GM18868 (cell line): ENCODE measurements around the gene UCP3.

Experiments
- ATAC-seq: cut with Tn5 transposase; IDR thresholded peaks from one replicate; pipeline ENCODE4 v1.9.1; 2021; ENCODE audit warnings: mild to moderate bottlenecking, moderate library complexity; ENCODE audit not compliant: unreplicated experiment

UCP3 gene

DNA sequence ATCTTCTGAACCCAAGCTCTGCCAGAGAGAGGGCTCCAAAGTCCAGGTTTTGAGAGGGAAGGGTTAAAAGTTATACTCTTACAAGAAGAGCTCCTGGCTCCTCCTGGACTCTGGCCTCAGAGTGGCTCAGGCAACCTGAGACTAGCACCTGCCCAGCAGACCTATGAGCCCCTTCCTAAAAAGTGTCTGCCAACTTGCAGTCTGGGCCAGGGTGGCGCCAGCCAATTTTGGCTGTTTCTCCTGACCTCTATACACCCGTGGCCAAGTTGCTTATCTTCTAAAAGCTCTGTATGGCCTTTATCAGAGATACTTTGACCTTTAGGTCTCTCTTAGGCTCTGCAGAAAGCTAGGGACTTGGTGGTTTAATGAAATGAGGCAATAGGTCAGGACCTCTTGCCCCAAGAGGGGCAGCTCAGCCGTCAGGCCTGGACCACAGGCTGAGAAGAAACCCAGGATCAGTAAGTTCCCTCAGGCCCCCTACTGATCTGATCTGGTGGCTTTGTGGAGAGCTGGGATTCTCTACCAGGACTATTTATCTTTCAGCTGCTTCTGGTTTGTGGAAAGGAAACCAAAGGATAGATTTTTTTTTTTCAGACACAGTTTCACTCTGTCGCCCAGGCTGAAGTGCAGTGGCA lies 10.3 kb upstream of the UCP3 start:
- ATAC-seq = no peak

DNA sequence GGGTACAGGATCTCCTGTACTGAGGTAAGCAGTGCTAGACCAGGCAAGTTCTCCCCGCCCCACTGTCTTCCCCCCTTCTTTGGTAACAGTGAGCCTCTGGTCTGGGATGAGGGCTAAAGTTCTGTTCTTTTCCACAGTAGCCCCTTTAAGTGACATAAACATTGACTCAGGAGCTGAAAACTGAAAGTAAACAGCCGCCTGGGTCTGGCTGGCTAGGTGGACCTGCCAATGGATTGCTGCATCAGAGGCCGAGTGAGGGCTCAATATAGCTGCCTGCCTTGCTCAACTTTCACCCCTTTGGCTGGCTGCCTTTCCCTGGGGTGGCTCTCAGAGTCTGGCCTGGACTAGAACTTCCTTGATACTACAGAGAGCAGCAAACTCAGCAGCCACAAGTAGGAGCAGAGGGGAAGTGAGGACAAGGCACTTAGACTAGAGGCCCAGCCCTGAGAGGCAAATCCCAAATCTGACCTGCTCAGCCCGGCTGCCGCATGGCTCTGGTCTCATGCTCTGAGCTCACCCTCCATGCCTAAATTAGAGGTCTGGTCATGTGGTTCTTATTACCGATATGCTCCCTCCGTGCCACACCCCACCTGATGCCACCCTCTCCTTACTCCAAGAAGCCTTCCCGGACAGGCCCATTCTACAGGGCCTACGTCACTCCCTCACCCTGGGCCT lies 9.6 kb upstream of the UCP3 start:
- ATAC-seq = no peak

DNA sequence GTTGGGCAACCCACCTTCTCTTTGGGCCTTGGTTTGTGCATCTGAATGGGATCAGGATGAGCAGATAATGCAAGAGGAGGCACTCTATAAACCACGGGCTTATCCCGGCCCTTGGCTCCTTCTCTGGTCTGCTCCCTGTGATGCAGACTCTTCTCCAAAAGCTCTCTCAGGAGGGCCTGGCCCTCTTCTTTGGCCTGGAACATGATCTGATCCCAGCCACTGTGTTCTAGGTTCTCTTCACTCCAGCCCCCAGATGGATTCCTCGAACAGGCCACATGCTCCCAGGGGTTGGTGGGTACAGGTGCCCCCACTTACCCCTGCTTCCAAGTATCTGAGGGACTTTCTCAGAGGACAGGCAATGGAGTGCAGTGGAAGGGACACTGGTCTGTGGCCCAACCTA lies 8.7 kb upstream of the UCP3 start:
- ATAC-seq = no peak

DNA sequence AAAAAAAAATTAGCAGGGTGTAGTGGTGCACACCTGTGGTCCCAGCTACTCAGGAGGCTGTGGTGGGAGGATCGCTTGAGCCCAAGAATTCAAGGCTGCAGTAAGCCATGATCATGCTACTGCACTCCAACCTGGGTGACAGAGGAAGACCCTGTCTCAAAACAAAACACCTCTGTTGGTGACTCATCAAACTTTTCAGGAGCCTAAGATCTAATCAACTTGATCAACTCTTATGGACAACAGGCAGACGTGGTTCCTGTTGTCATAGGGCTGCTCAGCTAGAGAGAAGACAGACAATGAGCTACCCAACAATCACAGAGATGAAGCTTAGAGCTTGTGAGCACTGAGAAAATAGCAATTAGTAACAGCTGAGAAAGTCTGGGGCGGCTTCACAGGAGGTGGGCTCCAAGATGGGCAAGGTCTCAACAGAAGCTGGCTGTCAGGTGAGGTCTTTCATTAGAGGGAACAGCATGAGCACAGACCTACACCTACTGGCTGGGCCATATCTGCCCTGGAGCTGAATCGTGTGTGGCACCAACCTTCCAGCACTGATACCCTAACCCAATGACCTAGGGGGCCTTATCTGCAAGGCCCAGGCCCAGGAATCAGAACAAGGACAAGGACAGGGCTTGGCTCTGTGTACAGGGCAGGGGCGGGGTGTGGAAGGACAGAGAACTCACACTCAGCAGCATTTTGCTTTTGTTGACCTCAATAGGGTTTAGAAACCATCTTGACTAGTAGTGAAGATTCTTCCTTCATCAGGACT lies 7.2 kb upstream of the UCP3 start:
- no peak for ATAC-seq

DNA sequence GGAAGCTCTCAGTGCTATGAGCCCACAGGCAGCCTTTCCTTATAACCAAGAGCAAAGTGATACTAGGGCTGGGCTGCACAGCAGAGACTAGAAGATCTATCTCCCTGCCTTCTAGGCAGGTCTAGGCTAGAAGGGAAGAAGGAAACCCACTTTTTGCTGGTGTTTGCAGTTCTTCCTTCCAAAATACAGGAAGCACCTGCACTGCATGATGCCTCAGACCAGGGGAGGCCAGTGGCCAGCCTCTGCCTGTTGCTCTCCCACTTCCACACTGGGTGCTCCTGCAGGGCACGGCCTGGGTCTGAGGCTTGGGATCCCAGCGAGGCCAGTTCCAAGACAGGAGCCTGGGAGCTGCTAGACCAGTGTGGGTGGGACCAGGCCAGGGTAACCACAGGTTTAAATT lies 6.0 kb upstream of the UCP3 start:
- no peak for ATAC-seq

DNA sequence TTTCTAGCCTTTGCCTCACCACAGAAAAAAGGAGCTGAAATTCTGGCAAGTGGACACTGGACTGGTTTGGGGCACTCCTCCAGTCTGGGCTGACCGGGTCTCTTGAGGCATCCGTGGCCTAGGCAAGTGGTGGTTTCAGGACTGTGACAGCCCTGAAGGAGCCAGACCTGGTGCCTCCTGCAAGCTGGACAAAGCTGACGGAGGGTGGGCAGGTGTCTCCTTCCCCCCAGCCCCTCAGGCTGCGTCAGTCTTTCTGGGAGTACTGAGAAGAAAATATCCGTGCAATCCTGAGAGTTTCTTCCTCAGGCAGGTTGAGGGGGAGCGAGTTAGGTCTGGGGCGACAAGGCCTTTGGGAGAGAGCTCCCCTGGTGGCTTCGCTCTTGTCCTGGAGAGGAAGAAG lies 4.3 kb upstream of the UCP3 start:
- ATAC-seq = no peak

DNA sequence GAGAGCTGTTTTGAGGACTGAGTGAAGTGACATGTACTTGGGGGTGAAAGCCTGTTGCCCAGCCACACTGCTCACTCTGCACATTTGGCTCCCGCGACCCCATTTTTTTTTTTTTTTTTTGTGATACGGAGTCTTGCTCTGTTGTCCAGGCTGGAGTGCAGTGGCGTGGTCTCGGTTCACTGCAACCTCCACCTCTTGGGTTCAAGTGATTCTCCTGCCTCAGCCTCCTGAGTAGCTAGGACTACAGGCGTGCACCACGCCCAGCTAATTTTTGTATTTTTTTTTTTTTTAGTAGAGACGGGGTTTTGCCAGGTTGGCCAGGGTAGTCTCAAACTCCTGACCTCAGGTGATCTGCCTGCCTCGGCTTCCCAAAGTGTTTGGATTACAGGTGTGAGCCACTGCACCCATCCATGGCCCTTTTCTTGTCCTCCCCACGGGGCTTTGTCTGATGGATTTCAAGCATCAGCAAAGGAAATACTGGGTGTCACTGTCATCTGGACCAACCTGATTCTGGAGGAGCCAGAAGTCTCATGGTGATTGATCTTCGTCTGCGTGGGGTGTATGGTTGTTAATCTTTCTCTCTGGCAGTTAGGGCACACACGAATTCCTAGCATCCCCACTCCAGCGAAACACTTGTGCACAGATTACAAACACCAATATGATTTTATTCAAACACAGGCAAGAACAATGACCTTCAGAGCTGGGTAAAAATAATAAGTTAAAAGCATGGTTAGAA lies 3.4 kb upstream of the UCP3 start:
- ATAC-seq = no peak

DNA sequence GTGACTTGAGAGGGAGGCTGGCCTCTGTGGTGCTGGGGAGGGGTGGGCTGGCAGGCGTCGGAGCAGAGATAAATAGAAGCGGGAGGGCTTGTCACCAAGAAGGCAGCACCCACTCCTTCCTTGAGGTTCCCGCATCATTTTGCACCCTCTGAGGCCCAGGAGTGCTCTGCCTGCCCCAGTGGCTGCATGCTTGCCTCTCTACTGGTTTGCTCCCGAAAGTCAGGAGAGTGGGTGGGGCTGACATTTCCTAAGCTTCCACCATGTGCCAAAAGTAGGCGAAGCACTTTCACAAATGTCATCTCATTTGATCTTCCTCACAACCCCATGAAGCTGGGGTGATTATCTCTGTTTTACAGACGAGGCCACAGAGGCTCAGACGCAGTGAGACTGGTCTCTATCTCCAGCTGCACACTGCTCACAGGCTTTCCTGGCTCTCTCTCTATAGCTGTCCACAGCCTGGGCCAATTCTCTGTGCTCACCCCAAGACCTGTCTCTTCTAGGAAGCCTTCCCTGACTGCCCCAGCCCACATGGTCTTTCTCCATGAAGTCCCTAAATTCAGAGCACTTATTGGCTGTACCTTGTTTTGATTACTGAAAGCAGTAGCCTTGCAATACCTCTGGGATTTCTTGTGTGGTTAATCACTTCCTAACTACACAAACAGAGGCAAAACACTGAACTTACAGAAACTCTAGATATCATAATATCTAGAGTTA lies 2.6 kb upstream of the UCP3 start:
- no peak for ATAC-seq

DNA sequence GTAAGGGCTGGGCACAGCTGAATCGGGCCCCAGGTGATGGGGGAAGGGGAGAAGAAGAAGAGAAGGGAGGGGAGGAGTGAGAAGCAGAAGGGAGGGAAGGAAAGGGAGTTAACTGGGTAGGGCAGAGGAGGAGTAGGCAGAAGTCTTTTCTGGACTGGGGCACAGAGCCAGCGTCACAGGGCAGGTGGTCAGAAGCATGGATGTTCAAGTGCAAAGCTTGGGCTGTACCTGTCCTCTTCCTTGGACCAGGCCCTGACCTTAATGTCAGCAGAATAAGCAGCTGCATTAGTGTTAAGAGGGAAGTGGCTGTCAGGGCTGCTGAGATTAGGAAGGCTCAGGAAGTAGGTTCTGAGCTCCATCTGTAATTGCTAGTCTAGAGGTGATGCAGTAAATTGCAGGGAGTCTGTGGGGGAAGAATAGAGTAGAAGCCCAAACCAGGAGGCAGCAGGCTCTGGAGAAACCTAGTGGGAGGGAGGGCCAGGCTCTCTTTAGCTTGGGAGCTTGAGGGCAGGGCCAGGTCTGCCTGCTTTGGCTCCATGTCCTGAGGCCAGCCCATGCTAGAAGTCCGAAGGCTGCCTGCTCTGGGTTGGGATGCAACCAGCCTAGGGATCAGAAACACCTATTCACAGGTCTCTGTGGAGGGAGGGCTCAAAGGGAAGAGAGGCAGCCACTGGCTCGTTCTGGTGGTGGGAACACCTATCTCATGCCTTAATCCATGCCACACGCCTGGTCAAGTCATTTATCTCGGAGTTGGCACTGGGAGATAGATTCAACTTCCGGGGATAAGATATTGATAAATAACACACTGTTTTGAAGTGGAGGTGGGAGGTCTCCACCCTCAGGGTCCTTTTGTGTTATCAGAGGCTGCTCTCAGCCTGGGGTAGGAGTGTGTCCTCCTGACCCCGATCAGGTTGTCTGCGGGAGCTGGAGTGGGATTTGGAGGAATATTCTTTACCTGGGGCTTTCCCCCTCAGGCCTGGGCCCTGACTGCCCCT lies 1.7 kb upstream of the UCP3 start:
- ATAC-seq = no peak

DNA sequence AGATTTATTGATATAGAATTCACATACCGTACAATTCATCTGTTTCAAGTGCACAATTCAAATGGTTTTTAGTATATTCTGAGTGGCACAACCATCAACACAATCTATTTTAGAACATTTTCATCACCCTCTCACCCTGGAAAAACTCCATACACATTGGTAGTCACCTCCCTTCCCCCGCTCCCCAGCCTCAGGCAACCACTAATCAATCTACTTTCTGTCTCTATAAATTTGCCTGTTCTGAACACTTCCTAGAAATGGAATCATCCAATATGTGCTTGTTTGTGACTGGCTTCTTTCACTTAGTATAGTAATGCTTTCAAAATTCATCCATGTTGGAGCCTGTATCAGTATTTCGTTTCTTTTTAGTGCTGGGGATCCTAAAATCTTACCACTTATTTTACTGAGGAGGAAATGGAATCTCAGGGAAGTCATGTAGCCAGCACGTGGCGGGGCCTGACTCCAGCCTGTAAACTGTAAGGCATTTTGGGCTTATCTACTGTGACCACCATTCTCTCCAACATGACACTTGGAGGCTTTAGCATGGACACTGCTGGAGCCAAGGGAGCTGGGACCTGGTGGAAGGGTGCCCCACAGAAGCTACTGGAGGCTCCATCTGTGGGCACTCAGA lies 905 bp upstream of the UCP3 start:
- no peak for ATAC-seq

DNA sequence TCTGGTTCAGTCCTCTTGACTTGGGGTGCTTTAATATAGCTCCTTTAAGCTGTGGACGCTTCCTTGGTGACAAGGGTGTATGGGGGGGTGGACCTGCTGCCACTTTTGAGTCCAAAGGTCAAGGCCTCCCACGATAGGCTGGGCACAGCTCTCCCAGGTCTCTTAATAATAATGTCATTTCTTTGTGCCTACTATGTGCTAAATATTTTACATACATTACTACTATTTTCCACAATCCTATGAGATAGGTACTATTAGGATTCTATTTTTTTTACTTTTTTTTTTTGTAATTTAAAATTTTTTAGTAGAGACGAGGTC lies 304 bp upstream of the UCP3 start:
- no peak for ATAC-seq

DNA sequence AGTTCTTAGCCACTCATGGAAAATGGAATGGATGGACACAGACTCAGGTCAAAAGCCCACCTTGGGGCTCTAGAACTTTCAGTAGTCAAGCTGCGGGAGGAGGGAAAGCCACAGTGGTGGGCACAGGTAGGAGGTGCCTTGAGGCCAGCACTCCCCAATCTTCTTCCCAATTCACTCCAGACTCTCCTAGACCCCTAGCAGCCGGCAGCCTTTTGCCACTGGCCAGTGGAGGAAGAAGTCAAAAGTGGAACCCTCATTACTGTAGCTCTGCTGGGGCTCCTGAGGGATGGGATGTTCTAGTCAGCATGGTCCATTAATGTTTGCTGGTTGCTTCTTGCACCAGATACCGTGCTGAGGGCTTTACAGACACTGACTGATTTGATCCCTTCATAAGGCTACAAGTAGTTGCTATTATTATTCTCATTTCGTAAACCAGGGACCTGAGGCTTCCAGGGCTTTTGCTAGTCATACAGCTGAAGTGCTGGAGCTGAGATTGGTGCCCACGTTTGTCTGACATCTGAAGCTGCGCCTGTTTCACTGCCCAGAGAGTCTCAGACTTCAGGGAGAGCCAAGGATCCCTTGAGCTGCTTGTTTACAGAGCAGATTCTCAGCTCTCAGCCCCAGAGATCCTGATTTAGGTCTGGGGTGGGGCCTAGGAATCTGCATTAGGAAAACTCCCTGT lies 1.1 kb downstream of the UCP3 start:
- ATAC-seq = no peak

DNA sequence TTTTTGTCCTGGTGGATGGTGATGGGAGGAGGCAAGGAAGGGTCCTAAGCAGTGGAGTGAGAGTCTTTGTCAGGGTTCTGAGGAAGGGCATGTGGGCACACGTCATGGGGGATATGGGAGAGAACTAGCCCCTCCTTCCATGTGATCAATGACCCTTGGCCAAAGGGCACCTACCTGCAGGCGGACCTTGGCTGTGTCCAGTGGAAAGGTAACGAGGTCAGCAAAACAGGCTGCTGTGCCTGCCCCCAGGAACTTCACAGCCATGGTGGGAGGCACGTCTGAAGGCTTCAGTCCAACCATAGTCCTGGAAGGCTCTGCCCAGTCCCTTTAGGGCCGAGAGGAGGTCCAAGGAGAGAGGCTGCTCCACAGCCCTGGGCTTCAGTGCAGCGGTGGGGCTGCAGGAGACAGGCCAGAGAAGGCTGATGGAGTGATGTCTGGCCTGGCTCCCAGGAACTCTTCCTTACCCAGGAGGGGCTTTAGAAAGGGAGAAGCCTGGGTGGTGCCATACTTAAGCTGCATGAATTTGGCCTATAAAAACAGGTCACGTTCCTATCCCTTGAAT lies 2.1 kb downstream of the UCP3 start:
- no peak for ATAC-seq

DNA sequence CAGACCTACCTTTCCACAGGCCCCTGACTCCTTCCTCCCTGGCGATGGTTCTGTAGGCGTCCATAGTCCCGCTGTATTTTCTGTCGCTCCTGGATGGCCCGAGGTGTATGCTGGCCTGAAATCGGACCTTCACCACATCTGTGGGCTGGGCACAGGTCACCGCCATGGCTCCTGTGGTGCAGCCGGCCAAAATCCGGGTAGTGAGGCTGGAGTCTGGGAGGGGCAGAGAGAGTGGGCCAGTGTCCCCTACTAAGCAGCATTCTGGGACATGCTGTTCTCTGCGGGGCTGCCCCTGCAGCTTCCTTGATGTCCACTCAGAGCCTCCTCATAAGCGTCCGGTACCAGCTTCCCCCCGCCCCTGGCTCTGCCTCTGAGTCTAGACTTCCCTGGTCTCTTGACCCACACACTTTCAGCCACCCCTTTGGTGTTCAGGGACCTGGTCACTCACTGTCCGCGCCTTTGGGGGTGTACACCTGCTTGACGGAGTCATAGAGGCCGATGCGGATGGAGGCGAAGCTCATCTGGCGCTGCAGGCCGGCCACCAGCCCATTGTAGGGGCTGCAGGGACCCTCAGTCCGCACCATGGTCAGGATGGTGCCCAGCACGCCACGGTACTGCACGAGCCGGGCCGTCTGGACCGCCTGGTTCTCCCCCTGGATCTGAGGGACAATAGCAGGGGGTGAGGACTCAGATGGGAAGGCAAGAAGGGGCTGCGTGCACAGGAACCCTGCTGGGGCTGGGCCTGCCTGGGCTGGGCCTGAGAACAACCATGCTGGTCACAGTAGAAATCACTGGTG lies 3.0 kb downstream of the UCP3 start:
- ATAC-seq = no peak

DNA sequence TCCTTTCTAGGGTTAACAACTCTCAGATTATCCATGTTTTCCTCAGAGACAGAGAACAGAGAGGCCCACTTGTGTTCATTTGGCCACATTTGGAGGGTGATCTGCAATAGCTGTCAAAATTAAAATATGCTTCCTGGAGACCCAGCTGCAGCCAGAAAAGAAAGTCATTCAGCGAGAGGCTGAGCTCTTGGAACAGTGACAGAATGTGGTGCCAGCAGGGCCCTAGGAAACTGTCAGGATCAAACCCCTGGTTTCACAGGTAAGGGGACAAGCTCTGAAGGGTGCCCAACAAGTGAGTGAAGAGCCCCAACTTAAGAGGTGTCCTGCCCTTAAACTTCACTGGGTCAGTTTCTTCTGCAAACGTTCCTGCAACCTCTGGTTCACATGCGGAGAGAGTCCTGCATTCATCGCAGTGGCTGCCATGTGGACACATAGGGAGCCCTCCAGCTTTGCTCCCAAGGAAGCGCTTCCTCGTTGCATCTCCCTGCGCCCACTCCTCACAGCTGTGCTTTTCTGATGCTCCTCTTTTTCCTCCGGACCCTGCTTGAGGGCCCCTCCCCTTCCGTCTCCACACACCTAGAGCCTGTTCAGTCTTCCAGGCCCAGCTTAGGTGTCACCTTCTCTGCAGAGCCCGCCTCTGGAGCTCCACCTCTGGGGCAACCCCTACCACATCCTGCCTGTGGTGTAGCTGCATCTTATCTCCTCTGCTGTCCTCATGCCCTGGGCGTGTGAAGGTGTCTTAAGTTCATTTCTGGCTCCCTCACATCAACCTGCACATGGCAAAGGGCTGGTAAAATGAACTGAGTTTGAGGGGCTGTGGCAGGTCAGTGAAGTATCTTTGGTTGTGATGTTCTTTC lies 3.9 kb downstream of the UCP3 start:
- ATAC-seq = no peak

DNA sequence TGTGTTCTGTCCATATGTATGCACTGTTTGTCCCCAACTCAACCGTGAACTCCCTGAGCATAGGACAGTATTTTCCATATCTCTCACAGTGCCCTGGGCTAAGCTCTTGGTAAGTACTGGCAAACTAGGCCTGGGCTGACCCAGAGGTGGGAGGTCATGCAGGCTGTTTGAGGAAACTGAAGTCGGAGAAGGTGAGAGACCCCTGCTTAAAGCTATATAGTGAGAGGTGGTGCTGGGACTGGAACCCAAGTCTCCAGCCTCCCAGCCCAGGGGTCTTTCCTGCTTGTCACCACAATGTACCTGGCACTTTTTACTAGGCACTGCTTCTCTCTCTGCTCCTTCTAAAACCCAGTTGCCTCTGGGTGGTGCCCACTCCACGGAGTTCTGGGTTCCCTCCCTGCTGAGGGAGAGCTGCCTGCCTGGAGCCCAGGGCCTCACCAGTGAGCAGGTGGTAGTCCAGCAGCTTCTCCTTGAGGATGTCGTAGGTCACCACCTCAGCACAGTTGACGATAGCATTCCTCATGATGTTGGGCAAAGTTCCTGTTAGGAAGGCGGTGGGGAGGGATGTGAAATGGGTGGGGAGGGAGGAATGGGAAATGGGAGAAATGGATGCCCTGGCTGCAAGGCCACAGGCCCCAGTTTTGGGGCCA lies 4.7 kb downstream of the UCP3 start:
- no peak for ATAC-seq
